ENCODE results near the gene ACTA2.

The ACTA2 gene

GRCh38 chr10:88927416-88927690 is 25.2 kb downstream of the ACTA2 start:
- H3K36me3 ChIP-seq: no peaks in the 10 kb centered on the region; the same call in 1 of the 2 replicates
- no peak for TF ChIP-seq Cebpa-rat (IDR thresholded peaks at IDR 0.05)
- no peaks in the 10 kb centered on the region for H3K4me1 ChIP-seq
- H3K27ac ChIP-seq: no peak overlapping the region
- no peaks in the 10 kb centered on the region for H3K27me3 ChIP-seq
- H3K4me3 ChIP-seq: no peak overlapping the region
- no peak overlapping the region for H3K4me2 ChIP-seq
- H3K9ac ChIP-seq: no peak overlapping the region
- no peaks in the 10 kb centered on the region for H3K9me3 ChIP-seq
- no peaks in the 10 kb centered on the region for H4K20me1 ChIP-seq

GRCh38 chr10:88926566-88927415 is 25.8 kb downstream of the ACTA2 start:
- H3K27ac ChIP-seq: no peak overlapping the region
- H3K4me3 ChIP-seq: no peak overlapping the region
- H3K36me3 ChIP-seq: no peaks in the 10 kb centered on the region; the same call in 1 of the 2 replicates
- no peaks in the 10 kb centered on the region for H4K20me1 ChIP-seq
- H3K4me1 ChIP-seq: no peaks in the 10 kb centered on the region
- no peaks in the 10 kb centered on the region for H3K9me3 ChIP-seq
- no peaks in the 10 kb centered on the region for H3K27me3 ChIP-seq
- H3K9ac ChIP-seq: no peak overlapping the region
- no peak for TF ChIP-seq Cebpa-rat (IDR thresholded peaks at IDR 0.05)
- H3K4me2 ChIP-seq: no peak overlapping the region

- no peak overlapping the region for H3K4me3 ChIP-seq
- no peaks in the 10 kb centered on the region for H3K27me3 ChIP-seq
- H3K27ac ChIP-seq: no peak overlapping the region
- no peak overlapping the region for H3K9ac ChIP-seq
- H3K4me1 ChIP-seq: no peaks in the 10 kb centered on the region
- H3K9me3 ChIP-seq: no peaks in the 10 kb centered on the region
- no peaks in the 10 kb centered on the region; the same call in 1 of the 2 replicates for H3K36me3 ChIP-seq
- H3K4me2 ChIP-seq: no peak overlapping the region
- no peak for TF ChIP-seq Cebpa-rat (IDR thresholded peaks at IDR 0.05)
- H4K20me1 ChIP-seq: no peaks in the 10 kb centered on the region
These were observed 29.1 kb downstream of the ACTA2 start for GRCh38 chr10:88923520-88923919.

- TF ChIP-seq Cebpa-rat (IDR thresholded peaks at IDR 0.05): no peak
- no peaks in the 10 kb centered on the region for H3K9me3 ChIP-seq
- no peak overlapping the region for H3K9ac ChIP-seq
- H3K4me1 ChIP-seq: no peaks in the 10 kb centered on the region
- H3K4me3 ChIP-seq: no peak overlapping the region
- no peak overlapping the region for H3K27ac ChIP-seq
- no peaks in the 10 kb centered on the region for H4K20me1 ChIP-seq
- no peak overlapping the region for H3K4me2 ChIP-seq
- no peaks in the 10 kb centered on the region for H3K27me3 ChIP-seq
- no peaks in the 10 kb centered on the region; the same call in 1 of the 2 replicates for H3K36me3 ChIP-seq
These were observed 30.5 kb downstream of the ACTA2 start for GRCh38 chr10:88922041-88922440.

- H3K36me3 ChIP-seq: no peaks in the 10 kb centered on the region; the same call in 1 of the 2 replicates
- H3K4me1 ChIP-seq: no peaks in the 10 kb centered on the region
- no peak for TF ChIP-seq Cebpa-rat (IDR thresholded peaks at IDR 0.05)
- no peak overlapping the region for H3K27ac ChIP-seq
- H4K20me1 ChIP-seq: no peaks in the 10 kb centered on the region
- H3K4me3 ChIP-seq: no peak overlapping the region
- H3K27me3 ChIP-seq: no peaks in the 10 kb centered on the region
- H3K9ac ChIP-seq: no peak overlapping the region
- no peak overlapping the region for H3K4me2 ChIP-seq
- no peaks in the 10 kb centered on the region for H3K9me3 ChIP-seq
These were observed 31.5 kb downstream of the ACTA2 start for GRCh38 chr10:88920986-88921593.

GRCh38 chr10:88920198-88920597 is 32.4 kb downstream of the ACTA2 start:
- H3K4me2 ChIP-seq: no peak overlapping the region

GRCh38 chr10:88919041-88919440 is 33.5 kb downstream of the ACTA2 start:
- Histone ChIP-seq H3K4me2 (no peak overlapping the region), H3K9me3 (no peaks in the 10 kb centered on the region), H3K27me3 (no peaks in the 10 kb centered on the region), H3K9ac (no peak overlapping the region), H3K36me3 (0 out of 2 replicates have a peak, but pooled peaks cover 4% of the 10 kb centered on the region), H3K27ac (no peak overlapping the region), H3K4me1 (no peaks in the 10 kb centered on the region), H3K4me3 (no peak overlapping the region), H4K20me1 (no peaks in the 10 kb centered on the region)
- no peak for TF ChIP-seq Cebpa-rat (IDR thresholded peaks at IDR 0.05)

More at GRCh38 chr10:88920198-88920597, 32.4 kb downstream of the ACTA2 start:
- H4K20me1 ChIP-seq: no peaks in the 10 kb centered on the region
- H3K9me3 ChIP-seq: no peaks in the 10 kb centered on the region
- H3K4me1 ChIP-seq: no peaks in the 10 kb centered on the region
- TF ChIP-seq Cebpa-rat (IDR thresholded peaks at IDR 0.05): no peak
- no peaks in the 10 kb centered on the region for H3K27me3 ChIP-seq
- H3K9ac ChIP-seq: no peak overlapping the region
- H3K27ac ChIP-seq: no peak overlapping the region
- H3K36me3 ChIP-seq: 0 out of 2 replicates have a peak, but pooled peaks cover 4% of the 10 kb centered on the region
- no peak overlapping the region for H3K4me3 ChIP-seq

GRCh38 chr10:88918191-88918905 is 34.2 kb downstream of the ACTA2 start:
- Histone ChIP-seq H3K4me2 (no peak overlapping the region), H3K4me1 (no peaks in the 10 kb centered on the region), H3K36me3 (0 out of 2 replicates have a peak, but pooled peaks cover 4% of the 10 kb centered on the region), H3K9me3 (no peaks in the 10 kb centered on the region), H4K20me1 (no peaks in the 10 kb centered on the region), H3K9ac (no peak overlapping the region), H3K27ac (no peak overlapping the region), H3K27me3 (no peaks in the 10 kb centered on the region), H3K4me3 (no peak overlapping the region)
- TF ChIP-seq Cebpa-rat (IDR thresholded peaks at IDR 0.05): no peak

GRCh38 chr10:88916986-88917385 is 35.6 kb downstream of the ACTA2 start:
- H3K27me3 ChIP-seq: no peaks in the 10 kb centered on the region
- H3K27ac ChIP-seq: no peak overlapping the region
- H3K4me3 ChIP-seq: no peak overlapping the region
- H3K9ac ChIP-seq: no peak overlapping the region
- no peak for TF ChIP-seq Cebpa-rat (IDR thresholded peaks at IDR 0.05)
- H3K9me3 ChIP-seq: no peaks in the 10 kb centered on the region
- H3K4me1 ChIP-seq: no peaks in the 10 kb centered on the region
- no peaks in the 10 kb centered on the region for H4K20me1 ChIP-seq
- H3K36me3 ChIP-seq: peaks cover 6% of the 10 kb centered on the region; the same call in 1 of the 2 replicates
- H3K4me2 ChIP-seq: no peak overlapping the region

GRCh38 chr10:88916231-88916630 is 36.3 kb downstream of the ACTA2 start:
- TF ChIP-seq Cebpa-rat (IDR thresholded peaks at IDR 0.05): no peak

More at GRCh38 chr10:88916231-88916630, 36.3 kb downstream of the ACTA2 start:
- no peak overlapping the region for H3K27ac ChIP-seq
- no peak overlapping the region for H3K9ac ChIP-seq
- H3K4me1 ChIP-seq: no peaks in the 10 kb centered on the region
- H3K4me3 ChIP-seq: no peak overlapping the region
- no peaks in the 10 kb centered on the region for H3K27me3 ChIP-seq
- H3K9me3 ChIP-seq: no peaks in the 10 kb centered on the region
- H3K4me2 ChIP-seq: no peak overlapping the region
- H3K36me3 ChIP-seq: peaks cover 14% of the 10 kb centered on the region; the same call in 1 of the 2 replicates
- H4K20me1 ChIP-seq: no peaks in the 10 kb centered on the region
